ENCODE measurements around the gene MFSD6L.
A peak's percentile ranks its signal among the peaks of the same experiment; 100 is the strongest.

Gene MFSD6L, protein sequence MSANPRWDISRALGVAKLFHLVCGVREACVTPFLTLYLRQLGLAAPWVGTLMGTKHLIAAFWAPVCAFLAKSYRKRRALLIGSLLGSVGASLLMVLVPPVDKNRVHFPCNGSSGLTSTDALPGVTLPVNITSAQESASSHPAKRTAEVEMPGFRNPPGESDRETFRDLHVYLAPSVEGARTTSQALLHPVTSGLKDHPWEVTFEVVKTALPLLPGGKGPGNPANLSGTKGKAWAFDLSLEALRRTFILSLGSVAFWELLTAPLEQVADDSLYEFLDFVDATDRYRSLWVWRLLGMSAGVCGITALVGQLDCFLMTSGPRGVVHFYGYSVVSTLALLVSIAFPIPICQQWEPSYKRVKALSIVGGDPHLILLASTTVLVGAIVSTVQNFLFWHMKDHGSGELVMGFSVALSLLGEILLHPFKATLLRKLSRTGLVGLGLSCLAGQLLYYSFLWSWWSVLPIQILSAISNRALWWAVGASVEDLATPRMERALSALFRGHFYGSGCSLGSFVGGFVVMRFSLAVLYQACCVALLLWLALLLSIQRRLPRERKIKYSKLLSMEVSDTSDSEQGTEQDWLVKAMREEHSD

DNA sequence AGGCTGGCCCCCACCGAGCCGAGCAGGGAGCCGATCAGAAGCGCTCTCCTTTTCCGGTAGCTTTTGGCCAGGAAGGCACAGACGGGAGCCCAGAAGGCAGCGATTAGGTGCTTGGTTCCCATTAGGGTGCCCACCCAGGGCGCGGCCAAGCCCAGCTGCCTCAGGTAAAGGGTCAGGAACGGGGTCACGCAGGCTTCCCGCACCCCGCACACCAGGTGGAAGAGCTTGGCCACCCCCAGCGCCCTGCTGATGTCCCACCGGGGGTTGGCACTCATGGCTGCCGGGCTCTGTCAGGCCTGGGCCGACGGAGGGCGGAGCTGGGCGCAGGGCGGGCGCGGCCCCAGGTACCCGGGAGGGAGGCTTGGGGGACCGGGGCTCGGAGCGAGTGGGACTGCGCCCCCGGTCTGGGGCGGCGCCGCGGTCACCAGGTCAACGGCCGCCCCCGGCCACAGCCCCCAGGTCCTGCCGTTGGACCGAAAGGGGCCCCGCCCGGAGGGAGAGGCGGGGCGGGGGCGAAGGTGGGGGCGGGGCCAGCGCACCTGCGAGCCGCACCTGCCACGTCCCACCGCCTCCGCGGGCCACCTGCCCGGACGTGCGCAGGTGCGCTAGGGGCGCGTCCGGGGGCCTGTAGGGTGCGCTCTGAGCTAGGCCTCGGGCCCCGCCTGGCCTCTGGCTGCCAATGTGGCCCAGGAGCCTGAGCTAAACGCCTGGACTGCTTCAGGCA, at the start of gene MFSD6L:
Gene MFSD6L, minus strand, starts transcription at position 520 of the 724 bp plus-strand sequence. Its CDS starts 245 bp downstream, at position 275.
- no peak within 1 kb of the TSS for H3K4me3 ChIP-seq (ENCODE audit: low read length)
- TF ChIP-seq, protein P1, sequence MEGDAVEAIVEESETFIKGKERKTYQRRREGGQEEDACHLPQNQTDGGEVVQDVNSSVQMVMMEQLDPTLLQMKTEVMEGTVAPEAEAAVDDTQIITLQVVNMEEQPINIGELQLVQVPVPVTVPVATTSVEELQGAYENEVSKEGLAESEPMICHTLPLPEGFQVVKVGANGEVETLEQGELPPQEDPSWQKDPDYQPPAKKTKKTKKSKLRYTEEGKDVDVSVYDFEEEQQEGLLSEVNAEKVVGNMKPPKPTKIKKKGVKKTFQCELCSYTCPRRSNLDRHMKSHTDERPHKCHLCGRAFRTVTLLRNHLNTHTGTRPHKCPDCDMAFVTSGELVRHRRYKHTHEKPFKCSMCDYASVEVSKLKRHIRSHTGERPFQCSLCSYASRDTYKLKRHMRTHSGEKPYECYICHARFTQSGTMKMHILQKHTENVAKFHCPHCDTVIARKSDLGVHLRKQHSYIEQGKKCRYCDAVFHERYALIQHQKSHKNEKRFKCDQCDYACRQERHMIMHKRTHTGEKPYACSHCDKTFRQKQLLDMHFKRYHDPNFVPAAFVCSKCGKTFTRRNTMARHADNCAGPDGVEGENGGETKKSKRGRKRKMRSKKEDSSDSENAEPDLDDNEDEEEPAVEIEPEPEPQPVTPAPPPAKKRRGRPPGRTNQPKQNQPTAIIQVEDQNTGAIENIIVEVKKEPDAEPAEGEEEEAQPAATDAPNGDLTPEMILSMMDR (IDR thresholded peaks at IDR 0.05; ENCODE audit: insufficient read depth, low read depth, low read length, missing control alignments) = no peak
- DNase-seq (ENCODE audit: low read depth) = peak; percentile 6

DNA sequence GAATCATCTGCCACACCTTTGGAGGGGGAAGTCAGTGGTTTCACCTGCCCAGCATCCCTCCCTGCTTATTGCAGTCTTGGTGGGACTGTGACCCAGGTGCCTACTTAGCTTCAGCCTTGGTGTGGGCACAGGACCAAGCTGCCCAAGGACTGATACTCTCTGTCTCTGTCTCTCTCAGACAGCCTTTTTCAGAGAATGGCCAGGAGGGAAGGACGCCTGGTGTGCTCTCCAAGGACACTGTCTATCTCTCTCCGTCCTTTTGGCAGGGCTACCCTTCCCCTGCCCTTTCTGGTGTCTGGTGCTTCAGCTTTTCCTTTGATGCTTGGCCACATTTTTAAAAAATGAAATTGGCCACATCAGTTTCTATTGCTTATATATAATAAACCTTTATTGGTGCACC, 48.7 kb upstream of the MFSD6L start:
- DNase-seq (ENCODE audit: low read depth) = no peak
- H3K4me3 ChIP-seq (ENCODE audit: low read length) = no peak overlapping the region
- TF ChIP-seq, protein P1 (IDR thresholded peaks at IDR 0.05; ENCODE audit: insufficient read depth, low read depth, low read length, missing control alignments) = no peak

DNA sequence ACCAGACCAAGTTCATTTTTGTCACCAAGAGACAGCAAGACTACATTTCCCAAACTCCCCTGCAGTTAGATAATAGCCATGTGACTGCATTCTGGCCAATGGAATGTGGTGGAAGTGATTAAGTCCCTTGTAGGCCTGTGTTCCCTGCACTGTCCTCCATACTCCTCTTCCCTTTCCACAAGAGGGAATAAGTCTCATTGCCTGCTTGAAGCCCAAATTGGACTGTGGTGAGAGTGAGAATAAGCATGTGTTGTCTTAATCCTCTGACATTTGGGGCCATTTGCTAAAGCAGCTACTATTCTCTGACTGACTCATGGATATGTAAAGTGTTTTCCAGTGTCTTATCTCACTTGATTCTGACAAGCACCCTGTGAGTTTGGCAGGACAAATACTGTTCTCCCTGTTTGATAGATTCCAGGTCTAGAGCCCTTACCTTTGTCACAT, 47.6 kb upstream of the MFSD6L start:
- peak; percentile 37 for DNase-seq (ENCODE audit: low read depth)
- TF ChIP-seq, protein P1 (IDR thresholded peaks at IDR 0.05; ENCODE audit: insufficient read depth, low read depth, low read length, missing control alignments) = no peak
- H3K4me3 ChIP-seq (ENCODE audit: low read length) = no peak overlapping the region

DNA sequence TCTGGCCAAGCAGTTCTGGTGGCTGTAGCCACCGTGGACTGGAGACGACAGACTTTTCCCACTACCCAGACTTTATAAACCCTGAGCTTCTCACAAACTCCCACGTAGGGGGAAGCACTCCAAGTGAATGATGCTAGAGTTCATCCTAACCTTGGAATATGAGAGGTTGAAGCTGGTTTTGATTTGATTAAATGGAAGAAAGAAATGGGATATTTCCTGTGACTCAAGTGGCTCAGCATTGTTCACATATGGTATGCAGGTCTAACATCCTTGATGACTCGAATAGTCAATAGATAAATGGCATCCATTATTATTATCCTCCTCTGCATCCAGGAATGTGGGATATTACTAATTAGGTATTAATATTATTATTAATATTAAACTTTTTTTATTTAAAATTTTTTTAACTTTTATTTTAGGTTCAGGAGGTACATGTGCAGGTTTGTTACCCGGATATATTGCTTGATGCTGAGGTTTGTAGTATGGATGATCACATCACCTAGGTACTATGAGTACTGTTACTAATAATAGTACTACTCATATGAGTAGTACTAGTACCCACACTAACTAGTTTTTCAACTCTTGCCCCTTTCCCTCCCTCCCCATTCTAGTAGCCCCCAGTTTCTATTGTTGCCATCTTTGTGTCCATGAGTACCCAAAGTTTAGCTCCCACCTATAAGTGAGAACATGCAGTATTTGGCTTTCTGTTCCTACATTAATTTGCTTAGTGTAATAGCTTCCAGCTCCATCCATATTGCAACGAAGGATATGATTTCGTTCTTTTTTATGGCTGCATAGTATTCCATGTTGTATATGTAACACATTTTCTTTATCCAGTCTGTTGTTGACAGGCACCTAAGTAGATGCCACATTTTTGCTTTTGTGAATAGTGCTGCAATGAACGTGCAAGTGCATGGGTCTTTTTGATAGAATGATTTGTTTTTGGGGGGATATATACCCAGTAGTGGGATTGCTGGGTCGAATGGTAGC, 45.4 kb upstream of the MFSD6L start:
- DNase-seq (ENCODE audit: low read depth) = no peak
- H3K4me3 ChIP-seq (ENCODE audit: low read length) = no peak overlapping the region
- TF ChIP-seq, protein P1 (IDR thresholded peaks at IDR 0.05; ENCODE audit: insufficient read depth, low read depth, low read length, missing control alignments) = no peak

DNA sequence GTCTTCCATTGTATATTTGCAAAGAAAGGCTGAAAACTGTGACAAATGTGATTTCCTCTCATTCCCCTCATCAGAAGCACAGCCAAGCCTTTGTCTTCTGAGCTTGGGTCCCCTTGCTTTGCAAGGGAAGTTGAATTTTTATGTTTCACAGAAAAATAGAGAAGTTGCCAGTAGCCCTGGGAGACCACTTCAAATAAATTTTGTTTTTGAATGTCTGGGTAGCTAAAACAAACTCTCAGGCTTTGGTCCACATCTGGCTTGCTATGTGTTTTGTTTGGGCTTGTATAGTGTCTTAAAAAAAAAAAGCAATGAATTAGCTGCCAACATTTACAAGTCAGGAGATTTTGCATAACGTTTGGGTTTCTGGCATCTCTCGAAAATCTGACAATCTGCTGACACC, 44.2 kb upstream of the MFSD6L start:
- DNase-seq (ENCODE audit: low read depth) = no peak
- TF ChIP-seq, protein P1 (IDR thresholded peaks at IDR 0.05; ENCODE audit: insufficient read depth, low read depth, low read length, missing control alignments) = no peak
- no peak overlapping the region for H3K4me3 ChIP-seq (ENCODE audit: low read length)

DNA sequence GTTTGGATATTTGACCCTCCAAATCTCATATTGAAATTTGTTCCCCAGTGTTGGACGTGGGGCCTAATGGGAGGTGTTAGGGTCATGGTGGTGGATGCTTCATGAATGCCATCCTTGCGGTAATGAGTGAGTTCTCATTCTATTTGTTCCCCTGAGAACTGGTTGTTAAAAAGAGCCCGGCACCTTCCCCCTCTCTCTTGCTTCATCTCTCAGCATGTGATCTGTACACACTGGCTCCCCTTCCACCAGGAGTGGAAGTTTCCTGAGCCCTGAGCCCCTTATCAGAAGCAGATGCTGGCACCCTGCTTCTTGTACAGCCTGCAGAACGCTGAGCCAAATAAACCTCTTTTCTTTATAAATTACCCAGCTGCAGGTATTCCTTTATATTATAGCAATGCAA, 42.7 kb upstream of the MFSD6L start:
- TF ChIP-seq, protein P1 (IDR thresholded peaks at IDR 0.05; ENCODE audit: insufficient read depth, low read depth, low read length, missing control alignments) = no peak
- no peak for DNase-seq (ENCODE audit: low read depth)
- no peak overlapping the region for H3K4me3 ChIP-seq (ENCODE audit: low read length)
